ENCODE measurements around the gene NAGA. TPM values are rescaled to one million over a fixed set of nuclear protein-coding genes. Genes with fewer than 3 reads are reported as not detected.

Gene NAGA
- total RNA-seq, 2 donors from 2014 or later: 22.6 to 24.2 TPM

DNA sequence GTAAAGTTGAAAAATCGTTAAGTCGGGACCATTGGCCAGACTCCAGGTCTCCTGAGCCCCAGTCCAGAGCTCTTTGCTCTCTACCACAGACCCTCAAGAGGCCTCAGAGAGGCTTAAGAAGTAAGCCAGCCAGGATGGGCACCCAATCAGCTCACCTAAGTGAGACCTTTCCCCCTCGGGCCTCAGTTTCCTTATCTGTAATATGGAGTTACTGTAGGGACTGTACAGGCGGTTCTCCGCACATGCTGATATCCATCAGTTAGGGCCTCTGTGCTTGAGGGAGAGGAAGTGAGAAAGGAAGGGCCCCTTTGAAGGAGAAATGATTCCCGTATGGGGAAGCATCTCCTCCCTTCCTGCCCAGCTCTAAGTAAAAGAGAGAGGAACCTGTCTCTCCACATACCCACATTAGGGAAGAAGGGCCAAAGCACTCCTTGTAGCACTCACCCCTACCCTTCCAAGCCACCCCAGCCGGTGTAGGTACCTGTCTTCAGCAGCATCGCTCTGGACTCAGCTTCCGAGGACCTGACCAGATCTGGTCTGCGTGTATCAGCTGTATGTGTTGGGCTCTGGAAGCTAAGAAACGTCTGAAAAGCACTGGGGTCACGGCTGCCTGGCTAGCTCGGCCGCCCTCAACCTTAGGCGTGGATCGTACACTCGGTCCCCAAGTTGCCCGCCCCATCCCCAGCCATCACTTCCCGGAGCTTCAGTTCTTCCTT is 653 bp downstream of the NAGA start:
- DNase-seq (ENCODE audit: low spot score) (no peak), ATAC-seq (no peak)
- no peaks in the 10 kb centered on the region for H3K27me3 Mint-ChIP-seq

DNA sequence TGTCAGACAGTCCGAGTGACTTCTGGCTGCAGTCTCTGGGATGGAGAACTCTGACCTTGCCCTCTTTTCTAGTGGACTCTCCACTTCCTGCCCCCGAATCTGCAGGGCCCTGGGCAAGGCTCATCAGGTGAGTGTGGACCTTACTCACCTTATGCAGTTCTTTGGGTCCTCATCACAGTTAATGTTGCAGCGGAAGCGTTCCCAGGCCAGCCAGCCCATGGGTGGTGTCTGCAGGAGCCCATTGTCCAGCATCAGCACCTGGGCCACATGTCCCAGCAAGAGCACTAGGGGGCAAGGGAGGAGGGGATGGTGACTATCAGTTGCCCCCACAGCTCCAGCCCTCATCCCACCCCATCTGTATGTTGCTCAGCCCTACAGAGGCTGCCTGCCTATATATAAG is 2.3 kb downstream of the NAGA start:
- Mint-ChIP-seq H3K4me1 (ENCODE audit: low read depth in 2 of 2) (peaks cover 11 to 23% of the 10 kb centered on the region in 2 donors), H3K36me3 (peaks cover 6% of the 10 kb centered on the region), H3K4me3 (no peak overlapping the region), H3K27ac (no peak overlapping the region), H3K9me3 (no peaks in the 10 kb centered on the region), H3K27me3 (no peaks in the 10 kb centered on the region)
- DNase-seq (ENCODE audit: low spot score): no peak
- no peak for ATAC-seq

More for the DNA sequence above, 653 bp downstream of the NAGA start:
- Mint-ChIP-seq H3K4me3 (peak overlapping the region; percentile 91), H3K27ac (peak overlapping the region; percentile 87 to 91), H3K4me1 (ENCODE audit: low read depth in 2 of 2) (peaks cover 13 to 27% of the 10 kb centered on the region in 2 donors), H3K9me3 (no peaks in the 10 kb centered on the region), H3K36me3 (peaks cover 4% of the 10 kb centered on the region)

GRCh38 chr22:42067671-42068251 is 2.9 kb downstream of the NAGA start:
- H3K9me3 Mint-ChIP-seq: no peaks in the 10 kb centered on the region
- ATAC-seq (no peak), DNase-seq (ENCODE audit: low spot score) (no peak)
- no peaks in the 10 kb centered on the region for H3K27me3 Mint-ChIP-seq
- H3K27ac Mint-ChIP-seq: no peak overlapping the region
- peaks cover 6% of the 10 kb centered on the region for H3K36me3 Mint-ChIP-seq
- H3K4me3 Mint-ChIP-seq: no peak overlapping the region
- H3K4me1 Mint-ChIP-seq (ENCODE audit: low read depth in 2 of 2): peaks cover 11 to 19% of the 10 kb centered on the region in 2 donors

DNA sequence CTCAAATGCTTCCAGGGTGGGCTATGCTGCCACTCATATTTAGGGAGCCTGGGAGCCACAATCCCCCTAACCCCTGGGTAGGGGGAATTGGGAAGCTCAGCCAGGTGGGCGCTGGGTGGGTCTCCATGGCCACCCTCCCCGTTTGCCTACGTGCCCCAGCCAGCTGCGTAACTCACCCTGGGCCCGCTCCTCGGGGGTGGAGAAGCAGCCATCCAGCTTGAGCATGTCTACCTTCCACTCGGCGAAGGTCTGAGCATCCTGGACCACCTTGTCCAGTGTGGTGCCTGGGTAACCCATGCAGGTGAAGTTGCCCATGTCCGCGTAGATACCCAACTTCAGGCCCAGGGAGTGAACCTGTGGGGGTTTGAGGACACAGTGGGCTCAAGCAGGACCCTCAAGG is 3.7 kb downstream of the NAGA start:
- H3K4me1 Mint-ChIP-seq (ENCODE audit: low read depth in 2 of 2): peaks cover 11 to 19% of the 10 kb centered on the region in 2 donors
- DNase-seq (ENCODE audit: low spot score): no peak
- ATAC-seq: no peak
- H3K27me3 Mint-ChIP-seq: no peaks in the 10 kb centered on the region
- no peak overlapping the region for H3K4me3 Mint-ChIP-seq
- H3K27ac Mint-ChIP-seq: no peak overlapping the region
- no peaks in the 10 kb centered on the region for H3K9me3 Mint-ChIP-seq
- peaks cover 6% of the 10 kb centered on the region for H3K36me3 Mint-ChIP-seq

DNA sequence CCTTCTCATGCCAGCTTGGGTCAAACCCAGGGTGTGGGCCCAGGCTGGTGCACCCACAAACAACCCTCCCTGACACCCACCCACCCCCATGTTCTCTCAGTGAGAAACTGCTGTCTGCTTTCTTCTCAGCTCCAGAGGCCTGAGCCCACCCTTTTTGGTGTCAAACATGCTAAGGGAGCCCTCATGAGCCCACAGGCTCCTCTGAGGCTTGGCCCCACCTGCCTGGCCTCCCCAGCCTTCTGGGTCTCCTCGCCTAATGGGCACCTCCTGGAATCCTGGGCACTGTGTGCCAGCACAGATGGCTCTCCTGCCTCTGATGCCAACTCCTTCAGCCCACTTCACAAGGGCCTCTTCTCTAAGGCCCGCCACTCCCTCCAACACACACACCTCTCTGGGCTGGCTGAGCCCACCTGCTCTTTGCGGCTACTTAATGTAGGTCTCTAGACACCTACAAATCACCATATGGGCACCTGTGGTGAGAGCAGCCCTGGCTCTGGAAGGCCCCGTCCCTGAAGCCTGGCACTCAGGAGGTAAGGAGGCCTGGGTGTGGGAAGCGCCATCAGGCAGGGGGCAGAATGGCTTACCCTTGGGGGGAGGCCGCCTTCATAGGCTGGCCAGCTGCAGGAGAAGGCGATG is 4.4 kb downstream of the NAGA start:
- ATAC-seq (no peak), DNase-seq (ENCODE audit: low spot score) (no peak)
- H3K27ac Mint-ChIP-seq: no peak overlapping the region
- no peaks in the 10 kb centered on the region for H3K27me3 Mint-ChIP-seq
- H3K4me3 Mint-ChIP-seq: no peak overlapping the region
- H3K4me1 Mint-ChIP-seq (ENCODE audit: low read depth in 2 of 2): peaks cover 6 to 13% of the 10 kb centered on the region in 2 donors
- H3K9me3 Mint-ChIP-seq: no peaks in the 10 kb centered on the region
- H3K36me3 Mint-ChIP-seq: peaks cover 6% of the 10 kb centered on the region

DNA sequence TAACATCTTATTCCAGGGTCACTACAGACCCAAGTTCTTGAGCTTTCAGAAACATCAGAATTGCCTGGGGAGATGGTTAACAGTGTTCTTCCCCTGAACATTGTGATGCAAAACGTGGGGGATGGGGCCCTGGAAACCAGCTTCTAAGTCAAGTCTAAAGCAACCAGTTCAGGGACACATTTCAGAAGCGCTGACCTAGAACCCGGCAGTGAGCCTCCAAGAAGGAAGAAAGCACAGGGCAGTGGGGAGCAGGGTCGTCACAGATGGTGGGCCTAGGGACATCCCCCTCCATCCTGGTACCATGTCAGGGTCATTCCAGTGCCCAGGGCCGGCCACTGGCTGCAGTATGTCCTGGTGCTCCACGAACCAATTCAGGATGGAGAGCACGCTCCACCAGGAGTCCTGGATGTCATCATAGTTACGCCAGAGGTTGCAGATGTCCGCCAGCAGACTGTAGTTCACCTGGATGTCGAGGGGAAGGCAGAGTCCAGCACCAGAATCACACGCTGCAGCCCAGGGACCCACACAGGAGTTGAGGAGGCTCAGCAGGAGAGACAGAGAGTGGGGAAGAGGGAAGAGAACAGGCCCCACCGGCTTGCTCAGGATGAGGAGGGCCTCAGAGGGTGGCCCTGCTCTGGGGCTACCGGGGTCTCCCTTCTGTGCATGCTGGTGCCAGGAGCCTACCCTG is 5.0 kb downstream of the NAGA start:
- H3K4me1 Mint-ChIP-seq (ENCODE audit: low read depth in 2 of 2): peaks cover 0 to 6% of the 10 kb centered on the region in 2 donors
- peaks cover 6% of the 10 kb centered on the region for H3K36me3 Mint-ChIP-seq
- H3K9me3 Mint-ChIP-seq: no peaks in the 10 kb centered on the region
- H3K27me3 Mint-ChIP-seq: no peaks in the 10 kb centered on the region
- H3K27ac Mint-ChIP-seq: no peak overlapping the region
- H3K4me3 Mint-ChIP-seq: no peak overlapping the region
- no peak for DNase-seq (ENCODE audit: low spot score)
- no peak for ATAC-seq

GRCh38 chr22:42064629-42065028 is 6.0 kb downstream of the NAGA start:
- Mint-ChIP-seq H3K27me3 (no peaks in the 10 kb centered on the region), H3K36me3 (peaks cover 8% of the 10 kb centered on the region), H3K4me1 (ENCODE audit: low read depth in 2 of 2) (peaks cover 0 to 6% of the 10 kb centered on the region in 2 donors), H3K27ac (no peak overlapping the region), H3K4me3 (no peak overlapping the region), H3K9me3 (no peaks in the 10 kb centered on the region)
- ATAC-seq (no peak), DNase-seq (ENCODE audit: low spot score) (no peak)

GRCh38 chr22:42062506-42063170 is 8.0 kb downstream of the NAGA start:
- ATAC-seq (peak in 1 of 2 donors; percentile 48), DNase-seq (ENCODE audit: low spot score) (no peak)
- Mint-ChIP-seq H3K27ac (no peak overlapping the region), H3K4me3 (no peak overlapping the region), H3K27me3 (no peaks in the 10 kb centered on the region), H3K36me3 (peaks cover 18% of the 10 kb centered on the region), H3K9me3 (no peaks in the 10 kb centered on the region), H3K4me1 (ENCODE audit: low read depth in 2 of 2) (peaks cover 0 to 2% of the 10 kb centered on the region in 2 donors)

- peaks cover 8% of the 10 kb centered on the region for H3K9me3 Mint-ChIP-seq
- no peak overlapping the region for H3K4me3 Mint-ChIP-seq
- ATAC-seq (peak in 1 of 2 donors; percentile 13), DNase-seq (ENCODE audit: low spot score) (no peak)
- no peak overlapping the region for H3K27ac Mint-ChIP-seq
- no peaks in the 10 kb centered on the region for H3K27me3 Mint-ChIP-seq
- peaks cover 27% of the 10 kb centered on the region for H3K36me3 Mint-ChIP-seq
- no peaks in the 10 kb centered on the region for H3K4me1 Mint-ChIP-seq (ENCODE audit: low read depth in 2 of 2)
Measured at GRCh38 chr22:42061041-42061440, 9.6 kb downstream of the NAGA start.

- no peak overlapping the region for H3K4me3 Mint-ChIP-seq
- no peaks in the 10 kb centered on the region for H3K4me1 Mint-ChIP-seq (ENCODE audit: low read depth in 2 of 2)
- ATAC-seq: peak in 1 of 2 donors; percentile 36
- DNase-seq (ENCODE audit: low spot score): no peak
- H3K9me3 Mint-ChIP-seq: peaks cover 8% of the 10 kb centered on the region
- H3K27ac Mint-ChIP-seq: no peak overlapping the region
- peaks cover 27% of the 10 kb centered on the region for H3K36me3 Mint-ChIP-seq
- no peaks in the 10 kb centered on the region for H3K27me3 Mint-ChIP-seq
Measured at GRCh38 chr22:42060489-42060888, 10.1 kb downstream of the NAGA start.

DNA sequence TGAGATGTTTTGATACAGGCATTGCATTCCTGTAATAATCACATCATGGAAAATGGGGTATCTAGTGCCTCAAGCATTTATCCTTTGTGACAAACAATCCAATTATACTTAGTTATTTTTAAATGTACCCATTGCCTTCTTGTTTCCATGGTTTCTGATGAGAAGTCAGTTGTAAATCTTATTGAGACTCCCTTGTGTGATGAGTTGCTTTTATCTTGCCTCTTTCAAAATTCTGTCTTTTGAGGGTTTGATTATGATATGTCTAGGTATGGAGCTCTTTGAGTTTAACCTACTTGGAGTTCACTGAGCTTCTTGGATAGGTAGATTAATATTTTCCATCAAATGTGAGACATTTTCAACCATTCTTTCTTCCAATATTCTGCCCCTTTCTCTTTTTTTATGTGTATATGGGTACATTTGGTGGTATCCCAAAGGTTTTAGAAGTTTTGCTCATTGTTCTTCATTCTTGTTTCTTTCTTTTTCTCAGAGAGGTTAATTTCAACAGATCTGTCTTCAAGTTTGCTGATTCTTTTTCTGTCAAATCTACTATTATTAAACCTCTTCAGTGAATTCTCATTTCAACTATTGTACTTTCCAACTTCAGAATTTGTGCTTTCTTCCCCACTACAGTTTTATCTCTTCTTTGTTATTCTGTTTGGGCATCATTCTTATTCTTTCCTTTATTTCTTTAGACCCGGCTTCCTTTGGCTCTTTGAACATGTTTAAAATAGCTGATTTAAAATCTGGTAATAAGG is 13.7 kb downstream of the NAGA start:
- ATAC-seq: no peak
- DNase-seq (ENCODE audit: low spot score): no peak
- Mint-ChIP-seq H3K4me3 (no peak overlapping the region), H3K27ac (no peak overlapping the region), H3K4me1 (ENCODE audit: low read depth in 2 of 2) (peaks cover 0 to 5% of the 10 kb centered on the region in 2 donors), H3K9me3 (peaks cover 8% of the 10 kb centered on the region), H3K36me3 (peaks cover 21% of the 10 kb centered on the region), H3K27me3 (no peaks in the 10 kb centered on the region)

DNA sequence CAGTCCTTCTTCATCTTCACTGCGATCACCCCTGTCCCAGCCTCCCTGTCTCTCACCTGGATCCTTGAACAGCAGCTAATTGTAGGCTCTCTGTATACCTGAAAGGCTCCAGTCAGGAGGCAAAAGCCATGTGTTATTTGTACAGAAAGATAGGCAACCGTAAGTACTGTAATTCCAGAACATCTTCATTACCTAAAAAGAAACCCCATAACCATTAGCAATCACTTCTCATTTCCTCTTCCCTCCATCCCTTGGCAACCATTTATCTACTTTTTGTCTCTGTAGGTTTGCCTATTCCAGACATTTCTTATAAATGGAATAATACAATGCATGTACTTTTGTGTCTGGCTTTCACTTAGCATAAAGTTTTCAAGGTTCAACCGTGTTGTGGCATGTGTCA is 17.8 kb downstream of the NAGA start:
- Mint-ChIP-seq H3K27ac (no peak overlapping the region), H3K27me3 (no peaks in the 10 kb centered on the region), H3K36me3 (peaks cover 9% of the 10 kb centered on the region), H3K4me3 (no peak overlapping the region), H3K9me3 (peaks cover 8% of the 10 kb centered on the region), H3K4me1 (ENCODE audit: low read depth in 2 of 2) (peaks cover 0 to 5% of the 10 kb centered on the region in 2 donors)
- DNase-seq (ENCODE audit: low spot score) (no peak), ATAC-seq (no peak)

DNA sequence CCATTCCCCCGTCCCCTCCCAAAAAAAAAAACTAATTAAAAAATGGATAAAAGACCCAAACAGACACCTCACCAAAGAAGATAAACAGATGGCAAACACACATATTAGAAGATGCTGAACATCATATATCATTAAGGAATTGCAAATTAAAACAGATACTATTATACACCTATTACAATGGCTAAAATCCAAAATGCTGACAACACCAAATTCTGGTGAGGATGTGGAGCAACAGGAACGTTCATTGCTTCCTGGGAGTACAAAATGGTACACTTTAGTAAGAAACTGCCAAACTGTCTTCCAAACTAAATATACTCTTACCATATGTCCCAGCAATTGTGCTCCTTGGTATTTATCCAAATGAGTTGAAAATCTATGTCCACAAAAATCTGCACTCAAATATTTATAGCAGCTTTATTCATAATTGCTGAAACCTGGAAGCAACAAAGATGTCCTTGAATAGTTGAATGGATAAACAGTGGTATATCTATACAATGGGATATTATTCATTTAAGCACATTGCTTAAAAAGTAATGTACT is 19.9 kb downstream of the NAGA start:
- Mint-ChIP-seq H3K36me3 (no peaks in the 10 kb centered on the region), H3K27me3 (no peaks in the 10 kb centered on the region), H3K9me3 (no peaks in the 10 kb centered on the region), H3K27ac (no peak overlapping the region), H3K4me3 (no peak overlapping the region), H3K4me1 (ENCODE audit: low read depth in 2 of 2) (peaks cover 0 to 5% of the 10 kb centered on the region in 2 donors)
- DNase-seq (ENCODE audit: low spot score) (no peak), ATAC-seq (no peak)

Data from natural killer cell treated with Interleukin-12 subunit alpha and Interleukin-12 subunit beta and Interleukin-15 and Interleukin-18, amount 100 ng/mL, for 72 hours (primary cell).